A549 (cell line): ENCODE results near the gene GABRQ. TPM values are rescaled to one million over a fixed set of nuclear protein-coding genes. Genes with fewer than 3 reads are reported as not detected.

Source experiments
- ATAC-seq, 2 experiments: fragments of 200-7000 bp in 1 of 2; fragments of >200 bp in 1 of 2; cut with Nextera tagmentation in 1 of 2; cut with Tn5 transposase in 1 of 2; 3 replicates each; pipeline versions ENCODE4 v1.8.0 to v1.9.1; 2018 to 2020; ENCODE audit warnings: mild to moderate bottlenecking in 1 of 2, moderate library complexity in 1 of 2
- CTCF ChIA-PET: fragments of 300-600 bp; sonication (Branson Sonifier 250); formaldehyde crosslinking; extraction: SDS; loops from one replicate; lab custom pipeline; 2021; ENCODE audit warnings: antibody characterized with exemption, inconsistent platforms; lab: Yijun Ruan, JAX
- POLR2A ChIA-PET: fragments of 350-600 bp; formaldehyde crosslinking; extraction: SDS; loops from one replicate; lab custom pipeline; 2021; ENCODE audit warnings: antibody characterized with exemption, inconsistent platforms; lab: Yijun Ruan, JAX
- DNase-seq, 2 experiments: peaks; one replicate each; pipeline versions ENCODE4 v3.0.0 to v3.0.0-alpha.2; 2011 to 2016; ENCODE audit warnings: low read depth in 1 of 2, low spot score in 1 of 2
- FAIRE-seq: peaks from 2 replicates; lab custom pipeline; 2011; peaks lifted over from hg19 to GRCh38; lab: Jason Lieb, UNC
- H3K27ac ChIP-seq, 2 experiments: fragments of >200 bp; sonication (Bioruptor Twin); formaldehyde crosslinking; 3 replicates each; pipeline ENCODE4 v1.5.1; 2016 to 2017
- H3K4me1 ChIP-seq: fragments of >200 bp; sonication (Bioruptor Twin); formaldehyde crosslinking; 3 replicates; pipeline ENCODE4 v1.6.1; 2016
- H3K4me2 ChIP-seq: fragments of >200 bp; sonication (Bioruptor Twin); formaldehyde crosslinking; 3 replicates; pipeline ENCODE4 v1.6.1; 2016
- H3K4me3 ChIP-seq: fragments of >200 bp; sonication (Bioruptor Twin); formaldehyde crosslinking; 3 replicates; pipeline ENCODE4 v1.5.1; 2016
- H3K9me3 ChIP-seq: fragments of >200 bp; sonication (Bioruptor Twin); formaldehyde crosslinking; 3 replicates; pipeline ENCODE4 v1.6.1; 2016
- BHLHE40 ChIP-seq: IDR thresholded peaks from 2 replicates; pipeline ENCODE4 v1.6.1; 2012; ENCODE audit warnings: low read depth, low read length, inconsistent platforms
- CHD4 ChIP-seq: fragments of 200-600 bp; sonication (generic); IDR thresholded peaks from 2 replicates; pipeline ENCODE4 v1.6.1; 2016; ENCODE audit warnings: antibody characterized with exemption, mild to moderate bottlenecking, borderline replicate concordance
- EHF ChIP-seq: fragments of 250-450 bp; sonication (Bioruptor Pico); IDR thresholded peaks from 2 replicates; pipeline ENCODE4 v1.5.0; 2020; ENCODE audit warnings: mild to moderate bottlenecking
- ESRRA ChIP-seq: fragments of 150-350 bp; IDR thresholded peaks from 2 replicates; pipeline ENCODE4 v1.6.1; 2014; ENCODE audit warnings: mild to moderate bottlenecking, low read length, borderline replicate concordance
- FOSL2 ChIP-seq, 2 experiments: fragments of 450-650 bp in 1 of 2; fragments of >200 bp in 1 of 2; sonication (Bioruptor Twin) in 1 of 2; formaldehyde crosslinking; IDR thresholded peaks; 2 replicates each; pipeline versions ENCODE4 v1.5.0 to v1.6.1; 2016 to 2020; ENCODE audit warnings: mild to moderate bottlenecking in 1 of 2, moderate library complexity in 1 of 2
- HDAC2 ChIP-seq: fragments of 200-600 bp; sonication (generic); IDR thresholded peaks from 2 replicates; pipeline ENCODE4 v1.6.1; 2016
- HOXA7 ChIP-seq: fragments of 250-450 bp; sonication (Bioruptor Pico); IDR thresholded peaks from 2 replicates; pipeline ENCODE4 v1.5.0; 2020; ENCODE audit warnings: mild to moderate bottlenecking, moderate library complexity
- KDM1A ChIP-seq: fragments of 200-600 bp; sonication (generic); IDR thresholded peaks from 2 replicates; pipeline ENCODE4 v1.6.1; 2016; ENCODE audit warnings: low read depth, mild to moderate bottlenecking
- MAFK ChIP-seq: fragments of 450-650 bp; IDR thresholded peaks from 2 replicates; pipeline ENCODE4 v1.6.1; 2014; ENCODE audit not compliant: partially characterized antibody
- NFE2L2 ChIP-seq: fragments of 150-350 bp; conservative IDR thresholded peaks from 2 replicates; pipeline ENCODE4 v1.6.1; 2014; ENCODE audit warnings: low read length
- NR3C1 ChIP-seq: fragments of >200 bp; sonication (Bioruptor Twin); formaldehyde crosslinking; IDR thresholded peaks from 3 replicates; pipeline ENCODE4 v1.6.1; 2017
- RCOR1 ChIP-seq: fragments of 150-350 bp; IDR thresholded peaks from 2 replicates; pipeline ENCODE4 v1.6.1; 2014; ENCODE audit warnings: antibody characterized with exemption, low read length, low read depth
- ZC3H11A ChIP-seq: fragments of 450-650 bp; IDR thresholded peaks from 2 replicates; pipeline ENCODE4 v1.6.1; 2014; ENCODE audit warnings: antibody characterized with exemption, mild to moderate bottlenecking
- ZNF302 ChIP-seq: fragments of 250-450 bp; sonication (Bioruptor Pico); IDR thresholded peaks from 2 replicates; pipeline ENCODE4 v1.9.0; 2021; ENCODE audit warnings: inconsistent platforms, mild to moderate bottlenecking, moderate library complexity
- WGBS: methylation state at CpG from one replicate; pipeline ENCODE4 v1.1.6; 2017; ENCODE audit errors: missing lambda C conversion rate; 5-methylcytosine and 5-hydroxymethylcytosine counted together
- polyA plus RNA-seq, 4 experiments: library from polyadenylated mRNA; depleted of rRNA in 3 of 4; stranded (reverse); fragments of >200 nt; fragmentation: RNase III in 1 of 4; extraction: RNeasy Plus Mini Kit Qiagen cat#74134 plus additional on column Dnase treatment in 1 of 4; gene quantifications; 2 replicates in 3 of 4; 3 replicates in 1 of 4; pipeline ENCODE4 v1.2.3, GENCODE V29; 2011 to 2017
- TF ChIP-seq, protein P1 (sequence below): IDR thresholded peaks from 2 replicates; pipeline ENCODE4 v1.6.1; 2012
- TF ChIP-seq, protein P2 (sequence below): IDR thresholded peaks from 2 replicates; pipeline ENCODE4 v1.6.1; 2012; ENCODE audit warnings: low read depth, borderline replicate concordance
- TF ChIP-seq, protein P3 (sequence below): fragments of >200 bp; sonication (Bioruptor Twin); formaldehyde crosslinking; IDR thresholded peaks from 3 replicates; pipeline ENCODE4 v1.5.1; 2016
- TF ChIP-seq, protein P4 (sequence below): fragments of >200 bp; sonication (Bioruptor Twin); formaldehyde crosslinking; IDR thresholded peaks from 2 replicates; pipeline ENCODE4 v1.6.1; 2016

GABRQ gene
- polyA plus RNA-seq, 2 of the 4 experiments (the other 2 are of a cell fraction), result 0.50 to 0.52 TPM

DNA sequence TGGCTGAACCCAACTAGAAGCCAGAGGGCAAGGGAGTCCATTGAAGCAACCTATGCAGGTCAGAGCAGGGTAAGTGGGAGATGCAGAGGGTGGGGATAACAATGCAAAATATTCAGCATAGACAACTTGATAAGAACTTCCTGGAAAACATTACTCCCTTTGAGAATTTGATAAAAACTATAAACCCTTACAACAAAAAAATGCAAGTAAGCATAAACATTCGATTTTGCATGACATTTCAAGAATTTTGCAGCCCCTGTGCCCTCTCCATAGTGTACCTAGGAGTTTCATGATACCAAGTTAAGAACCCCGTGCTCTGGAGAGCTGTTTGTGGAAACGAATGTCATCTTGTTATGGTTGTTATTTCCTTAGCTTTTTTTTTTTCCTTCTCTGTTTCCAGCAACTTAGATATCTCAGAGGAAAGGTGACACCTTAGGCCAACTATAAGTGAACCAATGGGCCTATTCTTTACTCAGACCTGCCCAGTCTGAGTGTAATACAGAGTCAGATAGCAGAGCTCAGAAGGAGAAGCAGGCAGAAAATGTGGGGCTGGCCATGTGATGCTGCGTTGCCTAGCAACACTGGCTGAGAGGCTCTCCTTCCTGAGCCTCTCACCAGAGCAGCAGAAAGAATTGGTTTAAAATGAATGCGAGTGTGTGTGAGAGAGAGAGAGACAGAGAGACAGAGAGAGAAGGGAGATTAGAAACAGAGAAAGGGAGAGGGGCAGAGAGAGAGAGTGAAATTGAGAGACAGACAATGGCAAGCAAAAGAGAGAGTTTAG lies 36.7 kb upstream of the GABRQ start:
- CTCF ChIA-PET, result no interaction called here
- no peak overlapping the region for H3K27ac ChIP-seq
- WGBS, result 8% methylated on average over 5 of the region's 5 CpGs
- FAIRE-seq (no peak), DNase-seq (no peak), ATAC-seq (no peak)
- TF ChIP-seq NR3C1 (no peak), MAFK (peak; percentile 36)
- no peaks in the 10 kb centered on the region for H3K9me3 ChIP-seq
- H3K4me3 ChIP-seq, result no peak overlapping the region
- POLR2A ChIA-PET, result no interaction called here
- H3K4me2 ChIP-seq, result no peak overlapping the region
- no peaks in the 10 kb centered on the region for H3K4me1 ChIP-seq

DNA sequence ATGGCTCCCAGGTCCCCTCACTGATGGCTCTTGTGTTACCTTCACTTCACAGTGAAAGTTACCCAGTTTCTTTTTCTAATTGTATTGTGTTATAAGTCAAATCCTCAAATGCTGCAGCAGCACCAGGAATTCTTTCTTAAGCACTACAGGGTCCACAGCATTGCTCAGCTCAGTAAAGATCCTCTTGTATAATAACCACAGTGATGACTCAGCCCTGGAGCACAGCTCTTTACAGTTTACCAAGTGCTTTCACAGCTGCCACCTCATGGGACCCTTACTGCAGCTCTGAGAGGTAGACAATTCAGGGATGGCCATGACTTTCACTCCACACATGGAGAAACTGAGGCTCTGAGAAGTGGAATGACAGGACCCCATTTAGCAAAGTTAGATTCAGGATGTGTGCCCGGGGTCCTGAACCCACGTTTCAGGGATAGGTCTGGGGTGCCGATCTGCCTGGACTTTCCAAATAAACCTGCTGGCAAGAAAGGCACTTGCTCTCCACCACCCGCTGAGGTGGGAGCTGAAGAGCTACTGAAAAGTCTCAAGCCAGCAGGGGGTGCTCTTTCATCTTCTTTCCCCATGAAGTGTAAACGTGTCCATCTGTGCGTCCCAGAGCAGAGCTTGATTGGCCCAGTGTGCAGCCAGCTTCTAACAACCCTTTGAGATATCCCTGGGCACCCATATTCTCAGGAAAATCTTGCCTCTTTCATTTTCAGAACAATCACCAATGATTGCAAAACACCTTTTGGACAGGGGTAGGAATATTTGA lies 35.7 kb upstream of the GABRQ start:
- no peak overlapping the region for H3K4me3 ChIP-seq
- POLR2A ChIA-PET, result no interaction called here
- no peak overlapping the region for H3K4me2 ChIP-seq
- no peak overlapping the region for H3K27ac ChIP-seq
- H3K4me1 ChIP-seq, result no peaks in the 10 kb centered on the region
- CTCF ChIA-PET, result interaction anchor here (0.7 kb wide), 1 partner anchor 50 kb away, joined by 3 read pairs; no protein-coding TSS in a partner anchor
- H3K9me3 ChIP-seq, result no peaks in the 10 kb centered on the region
- FAIRE-seq (no peak), DNase-seq (peak in 1 of 2 experiments; percentile 20), ATAC-seq (peak in 1 of 2 experiments; percentile 60; a peak in 2 of 6 replicates)
- WGBS, result 4% methylated on average over 5 of the region's 6 CpGs
- TF ChIP-seq HDAC2 (no peak), BHLHE40 (no peak), ESRRA (no peak), ZNF302 (CRISPR knock-in tag) (no peak), HOXA7 (no peak), NFE2L2 (no peak)
- TF ChIP-seq, protein P1, sequence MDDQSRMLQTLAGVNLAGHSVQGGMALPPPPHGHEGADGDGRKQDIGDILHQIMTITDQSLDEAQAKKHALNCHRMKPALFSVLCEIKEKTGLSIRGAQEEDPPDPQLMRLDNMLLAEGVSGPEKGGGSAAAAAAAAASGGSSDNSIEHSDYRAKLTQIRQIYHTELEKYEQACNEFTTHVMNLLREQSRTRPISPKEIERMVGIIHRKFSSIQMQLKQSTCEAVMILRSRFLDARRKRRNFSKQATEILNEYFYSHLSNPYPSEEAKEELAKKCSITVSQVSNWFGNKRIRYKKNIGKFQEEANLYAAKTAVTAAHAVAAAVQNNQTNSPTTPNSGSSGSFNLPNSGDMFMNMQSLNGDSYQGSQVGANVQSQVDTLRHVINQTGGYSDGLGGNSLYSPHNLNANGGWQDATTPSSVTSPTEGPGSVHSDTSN, result no peak
- TF ChIP-seq, protein P2, sequence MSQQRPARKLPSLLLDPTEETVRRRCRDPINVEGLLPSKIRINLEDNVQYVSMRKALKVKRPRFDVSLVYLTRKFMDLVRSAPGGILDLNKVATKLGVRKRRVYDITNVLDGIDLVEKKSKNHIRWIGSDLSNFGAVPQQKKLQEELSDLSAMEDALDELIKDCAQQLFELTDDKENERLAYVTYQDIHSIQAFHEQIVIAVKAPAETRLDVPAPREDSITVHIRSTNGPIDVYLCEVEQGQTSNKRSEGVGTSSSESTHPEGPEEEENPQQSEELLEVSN, result no peak
- TF ChIP-seq, protein P3, sequence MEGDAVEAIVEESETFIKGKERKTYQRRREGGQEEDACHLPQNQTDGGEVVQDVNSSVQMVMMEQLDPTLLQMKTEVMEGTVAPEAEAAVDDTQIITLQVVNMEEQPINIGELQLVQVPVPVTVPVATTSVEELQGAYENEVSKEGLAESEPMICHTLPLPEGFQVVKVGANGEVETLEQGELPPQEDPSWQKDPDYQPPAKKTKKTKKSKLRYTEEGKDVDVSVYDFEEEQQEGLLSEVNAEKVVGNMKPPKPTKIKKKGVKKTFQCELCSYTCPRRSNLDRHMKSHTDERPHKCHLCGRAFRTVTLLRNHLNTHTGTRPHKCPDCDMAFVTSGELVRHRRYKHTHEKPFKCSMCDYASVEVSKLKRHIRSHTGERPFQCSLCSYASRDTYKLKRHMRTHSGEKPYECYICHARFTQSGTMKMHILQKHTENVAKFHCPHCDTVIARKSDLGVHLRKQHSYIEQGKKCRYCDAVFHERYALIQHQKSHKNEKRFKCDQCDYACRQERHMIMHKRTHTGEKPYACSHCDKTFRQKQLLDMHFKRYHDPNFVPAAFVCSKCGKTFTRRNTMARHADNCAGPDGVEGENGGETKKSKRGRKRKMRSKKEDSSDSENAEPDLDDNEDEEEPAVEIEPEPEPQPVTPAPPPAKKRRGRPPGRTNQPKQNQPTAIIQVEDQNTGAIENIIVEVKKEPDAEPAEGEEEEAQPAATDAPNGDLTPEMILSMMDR, result no peak

DNA sequence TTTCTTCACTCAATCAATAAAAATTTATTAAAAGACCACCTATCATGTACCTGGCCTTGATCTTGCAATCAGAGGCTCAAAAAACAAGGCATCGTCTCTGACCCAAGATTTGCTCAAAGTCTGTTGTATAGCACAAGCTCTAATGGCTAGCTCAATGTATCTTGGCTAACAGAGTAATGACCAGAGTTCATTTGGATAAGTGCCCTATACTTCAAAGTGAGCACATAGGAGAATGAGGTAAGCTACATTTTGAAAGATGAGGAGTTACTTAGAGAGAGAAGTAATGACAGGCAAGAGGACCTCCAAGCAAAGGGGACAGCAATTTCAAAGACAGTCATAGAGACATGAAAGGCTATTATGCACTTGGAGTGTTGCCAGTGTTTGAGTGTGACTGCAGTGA lies 22.9 kb upstream of the GABRQ start:
- no peak for ATAC-seq
- 13% methylated on average over 1 of the region's 1 CpG for WGBS
- CTCF ChIA-PET, result no interaction called here

DNA sequence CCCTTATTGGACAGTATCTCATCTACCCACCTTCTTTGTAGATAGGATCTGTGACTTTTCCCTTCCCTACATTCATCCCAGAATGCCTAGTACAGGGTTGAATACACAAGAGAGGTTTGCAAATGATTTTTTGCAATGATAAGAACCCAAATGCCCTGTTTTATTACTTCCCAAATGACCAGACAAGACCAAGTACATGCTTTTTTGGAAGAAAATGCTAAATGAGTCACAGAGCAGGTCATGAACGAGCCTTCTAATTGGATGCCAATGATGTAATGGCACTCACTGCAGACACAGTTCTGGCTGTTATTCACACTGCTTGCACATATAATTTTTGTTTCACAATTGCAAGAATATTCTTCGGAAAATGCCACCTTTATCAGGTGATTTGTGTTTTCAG lies 17.8 kb upstream of the GABRQ start:
- Histone ChIP-seq H3K4me2 (no peak overlapping the region), H3K9me3 (no peaks in the 10 kb centered on the region), H3K4me3 (no peak overlapping the region), H3K27ac (no peak overlapping the region), H3K4me1 (no peaks in the 10 kb centered on the region)
- ATAC-seq (no peak), DNase-seq (no peak), FAIRE-seq (no peak)
- no peak for TF ChIP-seq CHD4
- TF ChIP-seq FOSL2 (IDR thresholded peaks at IDR 0.05), result no peak
- TF ChIP-seq FOSL2 (CRISPR knock-in tag; IDR thresholded peaks at IDR 0.05), result no peak
- TF ChIP-seq ZC3H11A, result no peak
- no peak for TF ChIP-seq KDM1A
- POLR2A ChIA-PET, result no interaction called here
- CTCF ChIA-PET, result no interaction called here
- WGBS, result 21% methylated on average over 2 of the region's 2 CpGs

More for the DNA sequence above, 22.9 kb upstream of the GABRQ start:
- POLR2A ChIA-PET, result interaction anchor here (0.6 kb wide), 1 partner anchor 477 kb away, joined by 3 read pairs; no protein-coding TSS in a partner anchor
- no peak overlapping the region for H3K4me2 ChIP-seq
- no peaks in the 10 kb centered on the region for H3K9me3 ChIP-seq
- DNase-seq (no peak), FAIRE-seq (peak; percentile 74)
- H3K4me1 ChIP-seq, result no peaks in the 10 kb centered on the region
- no peak overlapping the region for H3K27ac ChIP-seq
- H3K4me3 ChIP-seq, result no peak overlapping the region
- no peak for TF ChIP-seq EHF (CRISPR knock-in tag)
- no peak for TF ChIP-seq RCOR1
- TF ChIP-seq, protein P4, sequence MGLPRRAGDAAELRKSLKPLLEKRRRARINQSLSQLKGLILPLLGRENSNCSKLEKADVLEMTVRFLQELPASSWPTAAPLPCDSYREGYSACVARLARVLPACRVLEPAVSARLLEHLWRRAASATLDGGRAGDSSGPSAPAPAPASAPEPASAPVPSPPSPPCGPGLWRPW, result no peak
- no peak for TF ChIP-seq HDAC2
